NCI-H1048 (cell line): ENCODE results near the gene PODXL2.

ENCODE experiments used
- DNase-seq: peaks from one replicate; lab custom pipeline; 2025; lab: John Stamatoyannopoulos, UW

The PODXL2 gene, protein sequence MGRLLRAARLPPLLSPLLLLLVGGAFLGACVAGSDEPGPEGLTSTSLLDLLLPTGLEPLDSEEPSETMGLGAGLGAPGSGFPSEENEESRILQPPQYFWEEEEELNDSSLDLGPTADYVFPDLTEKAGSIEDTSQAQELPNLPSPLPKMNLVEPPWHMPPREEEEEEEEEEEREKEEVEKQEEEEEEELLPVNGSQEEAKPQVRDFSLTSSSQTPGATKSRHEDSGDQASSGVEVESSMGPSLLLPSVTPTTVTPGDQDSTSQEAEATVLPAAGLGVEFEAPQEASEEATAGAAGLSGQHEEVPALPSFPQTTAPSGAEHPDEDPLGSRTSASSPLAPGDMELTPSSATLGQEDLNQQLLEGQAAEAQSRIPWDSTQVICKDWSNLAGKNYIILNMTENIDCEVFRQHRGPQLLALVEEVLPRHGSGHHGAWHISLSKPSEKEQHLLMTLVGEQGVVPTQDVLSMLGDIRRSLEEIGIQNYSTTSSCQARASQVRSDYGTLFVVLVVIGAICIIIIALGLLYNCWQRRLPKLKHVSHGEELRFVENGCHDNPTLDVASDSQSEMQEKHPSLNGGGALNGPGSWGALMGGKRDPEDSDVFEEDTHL

DNA sequence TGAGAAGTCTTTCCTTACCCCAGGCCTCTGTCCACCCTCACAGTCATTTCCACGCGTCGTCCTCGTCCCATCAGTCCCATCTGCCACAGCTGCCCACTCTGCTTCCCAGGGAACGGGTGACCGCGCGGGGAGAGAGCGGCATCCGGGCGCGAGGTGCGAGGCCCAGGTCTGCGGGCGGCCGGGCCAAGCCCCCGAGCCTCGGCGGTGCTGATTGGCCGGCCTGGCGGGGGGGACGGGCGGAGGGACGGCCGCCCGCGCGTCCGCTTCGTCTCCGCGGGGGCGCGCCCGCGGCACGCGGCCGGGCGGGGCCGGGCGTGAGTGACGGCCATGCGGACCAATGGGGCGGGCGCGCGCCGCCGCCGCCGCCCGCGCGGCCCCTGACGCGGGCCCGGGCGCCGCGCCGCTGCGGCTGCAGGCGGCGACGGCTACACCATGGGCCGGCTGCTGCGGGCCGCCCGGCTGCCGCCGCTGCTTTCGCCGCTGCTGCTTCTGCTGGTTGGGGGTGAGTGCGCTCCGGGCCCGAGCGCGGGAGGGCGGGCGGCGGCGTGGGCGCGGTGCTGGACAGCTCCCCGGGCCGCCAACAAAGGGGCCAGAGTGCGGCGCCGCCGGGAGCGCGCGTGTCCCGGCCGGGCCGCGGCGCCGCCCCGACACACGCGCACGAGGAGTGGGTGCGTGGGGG, at the start of gene PODXL2:
TSS of gene PODXL2 (plus strand) at position 398 of the 679 bp plus-strand sequence. CDS start at position 433, 35 bp downstream.
- no peak for DNase-seq

DNA sequence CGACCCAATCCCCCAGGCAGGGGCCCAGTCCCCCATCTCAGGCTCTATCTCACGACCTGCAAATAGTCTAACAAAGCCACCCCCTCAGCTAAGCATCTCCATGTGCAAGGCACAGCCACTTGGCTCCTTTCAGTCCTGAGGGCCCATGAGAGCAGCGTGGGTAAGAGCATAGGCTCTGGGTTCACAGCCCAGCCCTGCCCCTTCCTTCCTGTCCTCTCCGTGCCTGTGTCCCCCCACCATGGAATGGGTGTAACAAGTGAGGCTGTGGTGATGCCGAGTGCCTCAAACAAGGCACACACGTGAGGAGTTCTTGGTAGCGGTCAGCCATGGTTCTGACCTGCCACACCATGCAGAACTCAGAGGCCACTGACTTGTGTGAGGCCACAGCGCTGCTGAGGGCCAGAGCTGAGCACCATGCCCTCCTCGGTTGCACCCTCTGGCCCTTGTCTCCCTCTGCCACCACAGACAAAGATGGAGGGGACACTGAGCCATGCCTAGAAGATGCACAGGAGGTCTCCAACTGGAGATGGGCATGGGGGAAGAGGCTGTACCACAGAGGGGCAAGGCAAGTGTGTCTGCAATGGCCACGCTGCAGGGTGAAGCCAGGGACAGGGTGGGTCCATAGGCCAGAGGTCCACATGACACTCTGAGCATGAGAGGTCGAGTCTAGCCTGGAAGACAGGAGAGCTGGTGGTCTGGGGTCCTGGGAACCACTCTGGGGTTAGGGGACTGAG, 48.5 kb upstream of the PODXL2 start:
- no peak for DNase-seq

DNA sequence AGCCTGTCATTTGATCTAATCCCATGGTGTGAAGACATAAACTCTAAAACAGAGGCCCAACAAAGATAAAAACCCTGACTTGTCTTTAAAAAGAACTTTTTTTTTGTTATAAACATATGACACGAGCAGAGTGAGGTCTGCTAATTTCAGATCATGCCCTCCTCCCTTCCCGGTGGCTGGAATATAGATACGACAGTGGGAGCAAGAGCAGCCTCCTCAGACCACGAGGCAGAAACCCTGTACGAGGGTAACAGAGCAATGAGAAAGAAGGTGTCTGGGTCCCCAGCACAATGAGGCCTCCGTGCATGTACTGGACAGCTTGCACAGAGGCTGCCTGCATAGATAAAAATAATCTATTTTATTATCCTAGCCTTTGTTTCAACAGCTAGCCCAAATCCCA, 44.3 kb upstream of the PODXL2 start:
- no peak for DNase-seq

DNA sequence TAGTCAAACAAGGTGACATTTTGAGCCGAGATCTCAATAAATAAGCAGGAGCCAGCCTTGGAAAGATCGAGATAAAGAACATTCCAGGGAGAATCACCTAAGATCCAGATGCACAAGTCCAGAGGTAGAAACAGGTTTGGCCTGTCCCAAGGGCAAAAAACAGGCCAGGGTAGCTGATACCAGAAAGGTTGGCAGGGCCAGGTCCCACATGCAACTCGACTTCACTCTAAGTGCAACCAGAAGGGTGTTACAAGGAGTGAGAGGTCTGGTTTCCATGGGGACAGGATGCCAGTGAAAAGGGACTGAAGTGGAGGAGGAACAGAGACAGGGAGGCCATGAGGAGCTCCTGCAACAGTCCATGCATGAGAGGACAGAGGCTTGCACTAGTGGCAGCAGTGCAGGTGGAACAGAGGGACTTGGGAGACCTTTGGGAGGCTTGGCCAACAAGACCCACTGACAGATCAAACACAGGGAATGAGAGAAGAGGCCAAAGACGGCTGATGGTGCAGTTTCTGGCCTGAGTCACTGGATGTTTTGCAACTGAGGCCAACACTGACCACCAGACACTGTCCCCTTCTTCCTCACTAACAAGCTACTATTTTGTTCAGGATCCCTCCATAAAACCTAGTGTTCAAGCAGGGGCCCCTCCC, 43.7 kb upstream of the PODXL2 start:
- DNase-seq, result no peak

DNA sequence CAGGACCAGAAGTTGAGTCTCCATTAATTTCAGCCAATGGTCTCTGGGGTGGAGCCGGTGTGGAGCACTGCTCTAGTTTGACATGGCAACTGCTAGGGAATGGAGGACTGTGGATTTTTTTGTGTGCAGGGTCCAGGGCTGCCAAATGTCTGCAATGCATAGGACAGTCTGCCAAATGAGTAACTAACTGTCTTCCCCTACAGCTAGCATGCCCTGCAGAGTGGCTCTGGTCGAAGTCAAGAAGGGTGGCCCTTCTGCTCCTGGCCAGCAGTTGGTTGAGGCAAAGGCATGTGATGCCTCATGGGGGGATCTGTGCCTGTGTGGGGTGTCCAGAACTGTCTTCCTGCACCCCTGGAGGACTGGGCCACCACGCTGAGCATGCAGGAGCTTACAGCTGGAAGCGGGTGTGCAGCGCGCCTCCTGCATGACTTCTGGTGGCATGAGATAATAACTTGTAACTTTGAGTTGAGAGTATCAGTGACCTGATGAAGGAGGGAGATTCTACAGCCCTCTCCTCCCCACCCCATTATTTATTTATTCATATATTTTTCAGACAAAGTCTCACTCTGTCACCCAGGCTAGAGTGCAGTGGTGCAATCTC, 43.1 kb upstream of the PODXL2 start:
- no peak for DNase-seq

DNA sequence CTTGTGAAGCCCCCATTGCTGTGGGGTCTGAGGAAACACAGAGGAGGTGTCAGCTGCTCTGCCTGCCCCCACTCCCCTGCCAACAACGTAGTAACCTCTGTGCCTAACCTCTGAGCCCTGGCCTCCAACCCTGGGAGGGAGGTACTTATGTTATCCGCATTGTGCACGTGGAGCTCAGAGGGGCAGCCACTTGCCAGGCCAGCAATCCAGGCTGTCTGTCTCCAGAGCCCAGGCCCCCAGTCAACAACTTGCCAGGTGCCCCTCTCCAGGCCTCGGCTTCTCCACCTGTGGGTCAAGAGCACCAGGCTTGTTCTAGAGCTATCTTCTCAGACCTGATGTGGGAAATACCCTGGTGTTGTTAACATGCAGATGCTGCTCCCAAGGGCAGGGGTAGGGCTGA, 41.1 kb upstream of the PODXL2 start:
- DNase-seq, result no peak

DNA sequence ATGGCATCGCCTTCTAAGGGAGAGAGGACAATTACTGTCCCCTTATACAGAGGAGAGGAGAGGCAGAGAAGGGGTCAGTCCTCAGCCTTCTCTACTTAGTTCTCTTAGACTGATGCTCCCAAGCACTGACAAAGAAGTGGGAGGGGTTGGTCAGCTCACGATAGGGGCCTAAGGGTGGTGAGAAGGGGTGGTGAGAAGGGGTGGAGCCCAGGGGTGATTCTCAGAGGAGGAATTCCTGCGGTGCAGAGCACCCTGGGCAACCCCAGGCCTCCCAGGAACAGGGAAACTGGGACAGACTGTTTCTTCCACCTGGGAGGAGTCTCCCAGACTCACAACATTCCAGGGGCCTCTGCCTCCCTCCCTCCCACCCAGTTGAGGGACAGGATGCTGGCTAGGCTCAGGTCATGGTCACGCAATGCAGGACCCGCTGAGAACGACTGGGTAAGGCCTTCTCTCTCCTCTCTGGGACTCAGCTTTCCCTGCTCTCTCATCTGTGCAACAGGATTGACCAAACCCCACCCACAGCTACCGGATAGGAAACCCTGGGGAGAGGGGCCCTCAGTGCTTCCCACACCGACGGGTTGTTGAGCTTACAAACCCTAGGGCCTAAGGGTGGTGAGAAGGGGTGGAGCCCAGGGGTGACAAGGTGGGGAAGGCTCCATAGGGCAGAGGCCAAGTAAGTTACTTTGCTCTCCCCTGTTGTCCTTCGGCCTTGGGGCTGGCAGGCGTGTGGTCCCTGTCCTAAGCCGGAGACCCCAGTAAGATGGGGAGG, 40.0 kb upstream of the PODXL2 start:
- no peak for DNase-seq

DNA sequence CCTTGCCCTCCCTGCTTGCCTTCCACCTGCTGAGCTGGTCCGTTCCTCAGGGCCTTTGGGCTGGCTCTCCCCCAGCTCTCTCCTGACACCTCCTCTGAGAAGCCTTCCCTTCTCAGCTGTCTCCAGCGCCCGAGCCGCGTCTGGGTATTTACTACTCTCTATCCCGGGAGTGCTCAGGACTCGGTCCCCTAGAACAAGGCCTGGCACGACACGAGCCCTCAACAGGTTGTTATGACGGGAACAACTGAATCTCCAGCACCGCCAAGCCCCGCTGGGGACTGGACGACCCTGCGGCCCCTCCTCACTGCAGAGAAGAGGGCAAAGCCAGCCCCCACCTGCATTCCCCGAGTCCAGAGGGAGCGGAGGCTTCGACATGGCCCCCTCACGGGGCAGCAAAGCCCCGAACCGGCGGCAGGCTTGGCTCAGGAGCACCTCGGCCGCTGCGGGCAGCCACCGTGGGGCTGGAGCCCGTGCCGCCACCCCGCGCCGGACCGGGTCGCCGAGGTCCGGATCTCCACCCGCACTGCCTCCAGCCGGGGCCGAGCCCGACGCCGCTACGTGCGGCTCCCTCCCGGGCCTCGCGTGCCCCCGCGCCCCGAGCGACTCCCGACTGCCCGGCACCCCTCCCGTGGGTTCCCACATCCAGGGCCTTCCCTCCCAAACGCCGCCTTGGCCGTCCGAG, 39.2 kb upstream of the PODXL2 start:
- DNase-seq, result no peak

DNA sequence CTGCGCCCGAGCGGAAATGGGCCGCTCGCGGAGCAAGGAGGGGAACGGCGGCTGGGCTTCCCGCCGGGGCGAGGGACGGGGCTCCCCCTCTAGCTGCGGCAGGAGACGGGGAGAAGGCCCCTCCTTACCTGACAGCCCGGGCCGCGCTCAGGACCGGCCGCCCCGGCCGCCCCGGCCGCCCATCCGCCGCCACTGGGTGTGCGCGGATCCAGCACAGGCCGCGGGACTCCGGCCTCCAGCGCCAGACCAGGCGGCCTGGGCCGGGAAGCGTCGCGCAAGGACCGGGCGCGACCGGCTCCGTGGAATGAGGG, 38.7 kb upstream of the PODXL2 start:
- DNase-seq, result no peak

DNA sequence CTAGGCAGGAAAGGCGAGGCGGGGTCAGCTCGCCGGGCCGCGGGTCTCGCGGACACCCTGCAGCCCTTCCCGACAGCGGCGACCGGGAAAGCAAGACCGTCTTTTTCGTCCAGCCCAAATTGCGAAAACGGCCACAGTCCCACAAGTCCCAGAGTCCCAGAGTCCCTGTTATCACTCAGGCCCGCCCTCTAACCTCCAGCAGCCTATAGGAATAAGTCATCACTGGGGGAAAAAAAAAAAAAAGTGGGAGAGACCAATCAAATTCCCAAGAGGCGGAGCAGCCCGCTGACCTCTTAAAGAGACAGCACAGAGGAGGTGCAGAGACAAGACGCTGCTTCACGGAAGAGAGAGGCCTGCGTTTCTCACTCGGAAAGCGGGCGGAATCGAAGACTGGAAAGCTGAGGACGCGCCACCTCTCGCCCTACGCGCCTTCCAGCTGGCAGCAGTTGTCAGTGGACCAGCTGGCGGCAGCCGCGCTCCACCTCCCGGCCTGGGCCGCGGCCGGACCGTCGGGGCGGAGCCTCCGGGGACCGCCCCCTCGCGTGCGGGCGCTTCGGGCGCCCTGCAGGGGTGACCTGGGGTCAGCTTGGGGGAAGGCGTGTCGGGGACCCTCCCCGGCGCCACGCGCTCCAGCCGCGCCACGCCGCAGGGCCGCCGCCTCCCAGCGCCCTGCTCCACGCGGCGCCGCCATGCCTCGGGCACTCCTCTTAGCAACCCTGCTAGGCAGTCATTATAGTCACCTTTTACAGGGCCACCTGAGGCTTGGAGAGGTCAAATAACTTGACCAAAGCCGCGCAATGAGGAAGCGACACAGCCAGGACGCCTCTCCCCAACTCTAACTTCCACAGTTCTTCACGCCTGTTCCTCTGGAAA, 38.2 kb upstream of the PODXL2 start, which contains the start of gene TPRA1:
TSS of gene TPRA1 (minus strand) at position 141 of the 873 bp plus-strand sequence. CDS start 10,587 bp downstream, outside the sequence.
- DNase-seq, result peak; percentile 91

DNA sequence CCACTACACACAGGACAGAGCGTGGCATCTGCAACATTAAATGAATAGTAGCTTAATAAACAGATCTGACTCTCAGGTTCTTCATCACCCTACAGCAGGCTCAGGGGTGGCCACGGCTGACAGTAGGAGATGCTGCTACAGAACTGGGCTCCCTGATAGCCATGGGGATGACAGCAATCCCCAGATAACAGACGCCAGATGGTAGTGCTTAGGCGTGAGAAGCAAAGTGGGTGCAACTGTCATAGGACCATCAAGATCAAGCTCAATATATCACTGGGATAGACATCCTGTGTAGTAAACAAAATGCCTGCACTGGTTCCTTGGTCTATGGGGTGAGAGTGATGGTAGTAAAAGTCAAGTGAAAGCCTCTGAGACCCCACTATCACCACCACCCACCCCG, 35.8 kb upstream of the PODXL2 start:
- no peak for DNase-seq

DNA sequence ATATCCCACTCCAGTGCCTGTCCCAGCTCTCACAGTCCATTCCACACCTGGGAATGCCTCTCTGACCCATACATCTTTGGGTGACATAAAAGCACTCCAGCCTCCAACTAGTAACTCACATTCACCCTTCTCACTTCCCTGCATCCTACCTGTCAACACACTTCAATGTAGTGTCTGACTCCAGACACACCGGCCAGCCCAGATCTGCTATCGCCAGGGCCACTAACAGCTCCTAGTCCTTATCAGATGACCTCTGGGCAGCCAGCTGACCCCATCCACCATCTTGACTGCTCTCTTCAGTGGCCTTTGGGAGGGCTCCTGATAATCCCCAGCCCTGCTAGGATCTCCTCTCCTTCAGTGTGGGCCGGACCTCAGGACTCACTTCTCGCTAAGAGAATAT, 33.7 kb upstream of the PODXL2 start:
- DNase-seq, result no peak

DNA sequence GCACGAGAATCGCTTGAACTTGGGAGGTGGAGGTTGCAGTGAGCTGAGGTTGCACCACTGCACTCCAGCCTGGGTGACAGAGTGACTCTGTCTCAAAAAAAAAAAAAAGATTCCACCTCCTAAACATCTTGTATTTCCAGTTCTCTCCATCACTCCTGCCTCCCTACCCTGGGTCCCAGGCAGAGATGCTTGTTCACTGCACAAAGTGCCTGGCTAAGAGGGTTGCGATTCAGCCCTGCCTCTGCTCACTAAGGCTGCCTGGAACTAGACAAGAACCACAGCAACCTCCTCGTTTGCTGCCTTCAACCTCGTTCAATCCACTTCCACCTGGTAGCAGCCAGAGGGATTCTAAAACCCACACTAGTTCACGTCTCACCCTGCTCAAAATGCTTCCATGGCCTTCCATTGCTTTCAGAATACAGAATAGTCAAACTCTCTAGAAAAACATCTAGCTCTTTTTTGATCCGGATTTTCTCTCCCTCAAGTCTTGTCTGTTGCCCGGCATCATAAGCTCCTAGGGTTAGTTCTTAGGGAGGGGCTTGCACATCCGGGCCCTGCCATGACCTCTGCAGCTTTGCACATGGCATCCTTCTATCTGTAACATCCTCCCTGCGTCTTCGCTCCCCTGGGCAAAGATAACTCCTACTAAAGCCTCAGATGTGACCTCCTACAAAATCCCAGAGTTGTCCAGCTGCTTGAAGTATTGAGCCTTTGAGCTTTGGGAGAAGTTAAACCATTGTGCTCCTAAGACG, 31.8 kb upstream of the PODXL2 start:
- no peak for DNase-seq

DNA sequence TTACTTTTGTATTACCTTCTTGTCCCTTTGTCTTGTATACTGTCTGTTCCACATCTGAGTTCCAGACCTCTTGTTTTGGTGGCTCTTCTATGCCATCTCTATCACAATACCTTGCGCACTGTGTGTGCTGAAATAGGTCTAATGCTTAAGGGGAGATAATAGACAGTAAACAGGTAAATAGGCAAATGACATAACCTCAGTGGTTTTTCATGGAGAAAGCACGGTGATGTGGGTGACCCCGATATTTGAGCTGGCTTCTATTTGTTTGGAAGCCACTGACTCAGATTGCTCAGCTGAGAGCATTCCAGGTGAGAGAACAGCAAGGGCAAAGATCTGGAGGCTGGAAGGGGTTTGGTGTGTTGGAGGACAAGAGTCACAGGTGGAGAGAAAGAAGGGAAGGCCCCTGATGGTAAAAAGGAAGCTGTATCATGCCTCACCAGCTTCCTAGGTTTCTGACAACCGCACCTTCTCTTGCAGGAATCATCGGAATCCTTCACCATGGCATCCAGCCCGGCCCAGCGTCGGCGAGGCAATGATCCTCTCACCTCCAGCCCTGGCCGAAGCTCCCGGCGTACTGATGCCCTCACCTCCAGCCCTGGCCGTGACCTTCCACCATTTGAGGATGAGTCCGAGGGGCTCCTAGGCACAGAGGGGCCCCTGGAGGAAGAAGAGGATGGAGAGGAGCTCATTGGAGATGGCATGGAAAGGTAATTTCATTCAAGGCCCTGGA, 30.0 kb upstream of the PODXL2 start:
- no peak for DNase-seq

DNA sequence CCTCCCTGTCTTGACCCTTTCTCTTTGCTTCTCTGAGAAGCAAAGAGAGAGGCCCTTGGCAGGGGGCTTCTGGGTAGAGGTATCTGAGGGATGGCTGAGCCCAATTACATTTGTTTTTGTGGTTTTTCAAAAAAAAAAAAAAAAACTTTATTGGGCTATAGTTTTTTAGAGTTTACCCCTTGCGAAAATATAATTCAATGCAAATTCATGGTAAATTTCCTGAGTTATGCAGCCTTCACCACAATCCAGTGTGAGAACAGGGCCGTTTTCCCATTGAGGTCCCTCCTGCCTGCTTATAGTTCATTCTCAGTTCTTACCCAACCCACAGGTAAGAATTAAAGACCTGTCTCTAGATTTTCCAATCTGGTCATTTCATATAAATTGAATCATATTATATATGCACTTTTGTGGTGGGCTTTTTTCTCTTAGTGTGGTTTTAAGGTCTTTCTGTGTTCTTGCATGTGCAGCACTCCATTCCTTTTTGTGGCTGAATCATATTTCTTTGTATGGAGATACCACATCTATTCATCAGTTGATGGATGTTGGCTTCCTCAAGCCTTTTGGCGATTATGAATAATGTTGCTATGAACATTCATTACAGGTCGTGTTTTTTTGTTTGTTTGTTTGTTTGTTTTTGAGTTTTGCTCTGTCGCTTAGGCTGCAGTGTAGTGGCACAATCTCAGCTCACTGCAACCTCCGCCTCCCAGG, 28.1 kb upstream of the PODXL2 start:
- no peak for DNase-seq

DNA sequence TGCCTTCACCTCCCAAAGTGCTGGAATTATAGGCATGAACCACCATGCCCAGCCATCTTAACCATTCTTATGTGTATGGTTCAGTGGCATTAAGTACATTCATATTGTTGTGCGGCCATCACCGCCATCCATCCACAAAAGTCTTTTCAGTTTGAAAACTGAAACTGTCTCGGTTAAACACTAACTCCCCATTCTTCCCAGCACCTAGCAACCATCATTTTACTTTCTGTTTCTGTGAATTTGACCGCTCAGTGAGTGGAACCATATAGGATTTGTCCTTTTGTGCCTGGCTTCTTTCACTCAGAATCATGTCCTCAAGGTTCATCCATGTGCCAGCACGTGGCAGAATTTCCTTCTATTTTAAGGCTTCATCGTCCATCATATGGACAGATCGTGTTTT, 24.9 kb upstream of the PODXL2 start:
- DNase-seq, result no peak

DNA sequence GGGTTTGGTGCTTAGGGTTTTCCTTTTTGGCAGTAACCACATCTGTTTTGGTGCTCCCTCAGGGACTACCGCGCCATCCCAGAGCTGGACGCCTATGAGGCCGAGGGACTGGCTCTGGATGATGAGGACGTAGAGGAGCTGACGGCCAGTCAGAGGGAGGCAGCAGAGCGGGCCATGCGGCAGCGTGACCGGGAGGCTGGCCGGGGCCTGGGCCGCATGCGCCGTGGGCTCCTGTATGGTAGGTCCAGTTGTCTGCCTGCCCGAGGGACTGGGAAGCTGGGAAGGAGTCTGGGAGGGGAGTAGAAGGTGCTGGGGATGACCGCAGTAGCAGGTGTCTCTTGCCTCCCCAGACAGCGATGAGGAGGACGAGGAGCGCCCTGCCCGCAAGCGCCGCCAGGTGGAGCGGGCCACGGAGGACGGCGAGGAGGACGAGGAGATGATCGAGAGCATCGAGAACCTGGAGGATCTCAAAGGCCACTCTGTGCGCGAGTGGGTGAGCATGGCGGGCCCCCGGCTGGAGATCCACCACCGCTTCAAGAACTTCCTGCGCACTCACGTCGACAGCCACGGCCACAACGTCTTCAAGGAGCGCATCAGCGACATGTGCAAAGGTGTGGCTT, 24.3 kb upstream of the PODXL2 start:
- DNase-seq, result no peak
